HUES48 (cell line): ENCODE data around the gene DPM2.

Experiments
- H3K27ac ChIP-seq: one replicate; pipeline ENCODE4 v1.7.0; 2013; ENCODE audit warnings: low read depth, low read length, inconsistent platforms
- H3K27me3 ChIP-seq: 2 replicates; pipeline ENCODE4 v1.6.1; 2013; ENCODE audit warnings: mild to moderate bottlenecking, low read length; ENCODE audit not compliant: control insufficient read depth, insufficient read depth
- H3K36me3 ChIP-seq: 2 replicates; pipeline ENCODE4 v1.6.1; 2013; ENCODE audit warnings: low read length; ENCODE audit not compliant: control insufficient read depth, insufficient read depth
- H3K4me1 ChIP-seq: 2 replicates; pipeline ENCODE4 v1.6.1; 2013; ENCODE audit warnings: mild to moderate bottlenecking, low read length; ENCODE audit not compliant: control insufficient read depth, insufficient read depth
- H3K4me3 ChIP-seq: 2 replicates; pipeline ENCODE4 v1.5.1; 2013; ENCODE audit warnings: mild to moderate bottlenecking, low read depth, low read length
- H3K9ac ChIP-seq: 2 replicates; pipeline ENCODE4 v1.6.1; 2013; ENCODE audit warnings: mild to moderate bottlenecking, low read depth, low read length, moderate library complexity
- H3K9me3 ChIP-seq: 2 replicates; pipeline ENCODE4 v1.6.1; 2013; ENCODE audit warnings: low read length; ENCODE audit not compliant: control insufficient read depth, insufficient read depth

DPM2 gene

GRCh38 chr9:127905004-127905728, 32.5 kb downstream of the DPM2 start:
- Histone ChIP-seq H3K9ac (no peak overlapping the region), H3K27me3 (no peaks in the 10 kb centered on the region), H3K27ac (no peak overlapping the region), H3K4me1 (peaks cover 19% of the 10 kb centered on the region), H3K4me3 (no peak overlapping the region), H3K9me3 (no peaks in the 10 kb centered on the region), H3K36me3 (peaks cover 4% of the 10 kb centered on the region; the same call in 1 of the 2 replicates)

- H3K9ac ChIP-seq: no peak overlapping the region
- H3K27ac ChIP-seq: no peak overlapping the region
- H3K36me3 ChIP-seq: peaks cover 2% of the 10 kb centered on the region; the same call in 1 of the 2 replicates
- no peaks in the 10 kb centered on the region for H3K9me3 ChIP-seq
- no peaks in the 10 kb centered on the region for H3K27me3 ChIP-seq
- H3K4me1 ChIP-seq: peaks cover 22% of the 10 kb centered on the region
- H3K4me3 ChIP-seq: no peak overlapping the region
Measured at GRCh38 chr9:127904561-127905003, 33.1 kb downstream of the DPM2 start.

DNA sequence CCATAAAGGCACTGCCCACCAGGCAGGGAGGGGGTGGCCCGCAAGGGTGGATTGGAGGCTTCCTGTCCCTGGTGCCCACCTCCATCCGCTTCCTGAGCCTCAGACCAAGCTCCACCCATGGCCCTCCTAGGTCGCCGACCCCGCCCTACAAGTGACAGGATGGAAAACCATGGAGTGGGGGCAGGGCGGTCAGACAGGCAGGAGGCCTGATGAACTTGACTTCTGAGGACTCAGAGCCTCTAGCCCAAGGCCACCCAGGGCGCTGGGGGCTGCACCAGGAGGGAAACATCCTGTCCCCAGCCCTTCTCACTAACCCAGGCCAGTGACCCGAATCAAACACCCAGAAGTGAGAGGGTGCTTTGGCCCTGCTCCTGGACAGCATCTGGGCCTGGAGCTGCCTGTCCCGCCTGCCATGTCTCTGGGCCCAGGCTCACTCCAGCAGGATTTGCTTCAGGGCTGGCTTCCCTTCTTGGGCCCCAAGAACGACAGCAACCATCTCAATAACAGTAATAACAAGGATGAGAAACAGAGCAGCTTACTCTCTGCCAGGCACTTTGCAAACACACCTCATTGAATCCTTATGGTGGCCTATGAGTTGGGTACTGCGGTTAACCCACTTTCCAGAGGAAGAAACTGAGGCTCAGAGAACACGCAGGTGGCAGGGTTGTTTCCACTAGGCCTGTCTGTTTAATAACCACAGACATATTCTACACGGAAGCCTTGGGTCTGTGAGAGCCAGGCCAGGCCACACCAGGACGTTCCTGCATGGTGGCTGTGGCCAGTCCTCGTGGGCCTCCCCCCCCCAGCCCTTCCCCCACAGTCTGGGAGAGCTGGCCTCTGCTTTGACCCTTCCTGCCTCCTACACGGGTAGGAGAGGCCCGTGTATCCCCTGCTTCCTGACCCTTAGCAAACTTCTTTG, 33.8 kb downstream of the DPM2 start:
- H3K9me3 ChIP-seq: no peaks in the 10 kb centered on the region
- H3K36me3 ChIP-seq: no peaks in the 10 kb centered on the region
- no peak overlapping the region for H3K9ac ChIP-seq
- H3K4me3 ChIP-seq: no peak overlapping the region
- peak overlapping the region; percentile 35 for H3K27ac ChIP-seq
- peaks cover 22% of the 10 kb centered on the region for H3K4me1 ChIP-seq
- H3K27me3 ChIP-seq: no peaks in the 10 kb centered on the region

- Histone ChIP-seq H3K27me3 (no peaks in the 10 kb centered on the region), H3K4me3 (peak within 1 kb of the TSS; percentile 86), H3K27ac (no peak within 1 kb of the TSS), H3K4me1 (peaks cover 27% of the 10 kb centered on the region), H3K9ac (peak within 1 kb of the TSS; percentile 63), H3K9me3 (no peaks in the 10 kb centered on the region), H3K36me3 (peaks cover 23% of the 10 kb centered on the region)
Measured at GRCh38 chr9:127899128-127899943, 38.3 kb downstream of the DPM2 start, which contains the start of gene ST6GALNAC6. Gene ST6GALNAC6 (minus strand): TSS chr9:127899603. CDS start chr9:127897981, 1,622 bp downstream.

DNA sequence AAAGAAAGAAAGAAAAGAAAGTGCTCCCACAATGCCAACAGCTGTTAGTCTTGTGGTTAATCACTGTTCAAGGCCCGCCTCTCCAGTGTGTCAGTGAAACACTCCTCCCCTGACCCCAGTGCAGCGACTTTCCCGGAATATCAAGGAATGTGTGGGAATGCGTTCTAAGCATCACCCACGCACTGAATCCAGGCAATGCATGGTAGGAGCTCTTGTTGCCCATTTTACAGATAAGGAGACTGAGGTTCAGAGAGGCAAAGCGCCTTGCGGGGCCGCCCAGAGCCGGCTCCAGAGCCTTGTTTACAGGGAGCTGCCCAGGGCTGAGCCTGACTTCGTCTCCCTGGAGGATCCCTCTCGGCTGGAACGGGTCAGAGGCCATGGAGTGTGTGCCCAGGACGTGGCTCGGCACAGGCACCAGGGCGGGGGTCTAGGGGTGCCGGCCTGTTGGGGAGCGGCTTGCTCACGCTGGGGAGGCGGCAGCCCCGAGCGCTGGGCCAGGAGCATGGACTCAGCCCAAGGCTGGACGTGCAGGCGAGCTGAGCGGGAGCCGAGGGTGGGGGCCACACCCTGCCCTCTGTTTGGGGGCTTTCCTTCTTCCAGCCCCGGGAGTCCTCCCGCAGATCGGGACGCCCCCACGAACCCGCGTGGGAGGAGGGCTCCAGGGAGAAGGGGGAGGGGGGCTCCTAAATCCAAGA, 39.1 kb downstream of the DPM2 start:
- Histone ChIP-seq H3K9ac (peak overlapping the region; percentile 63), H3K4me1 (peaks cover 20% of the 10 kb centered on the region), H3K9me3 (no peaks in the 10 kb centered on the region), H3K4me3 (peak overlapping the region; percentile 86), H3K36me3 (peaks cover 31% of the 10 kb centered on the region), H3K27ac (no peak overlapping the region), H3K27me3 (no peaks in the 10 kb centered on the region)

DNA sequence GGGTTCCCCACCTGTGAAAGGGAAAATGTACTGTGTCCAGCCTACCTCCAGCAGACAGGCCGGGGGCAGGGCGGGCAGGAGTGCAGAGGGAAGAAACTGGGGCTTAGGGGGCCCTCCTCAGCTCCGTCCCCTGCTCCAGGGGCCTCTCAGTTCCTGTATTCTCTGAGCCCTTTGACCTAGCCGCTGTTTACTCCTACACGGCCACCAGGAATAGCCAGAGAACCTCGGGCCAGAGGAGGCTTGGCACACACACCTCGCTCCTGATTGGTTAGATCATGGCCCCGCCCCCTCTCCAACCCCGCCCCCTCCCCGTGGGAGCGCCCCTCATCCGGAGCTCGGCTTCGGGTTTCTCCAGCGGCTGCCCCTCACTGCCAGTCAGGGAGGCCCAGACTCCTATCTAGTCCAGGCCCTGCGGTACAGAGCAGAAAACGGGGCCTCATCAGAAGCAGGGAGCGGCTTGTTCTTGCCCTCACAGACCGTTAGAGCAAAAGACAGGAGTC, 40.4 kb downstream of the DPM2 start:
- Histone ChIP-seq H3K36me3 (peaks cover 44% of the 10 kb centered on the region), H3K27me3 (no peaks in the 10 kb centered on the region), H3K4me1 (peaks cover 15% of the 10 kb centered on the region; the same call in 1 of the 2 replicates), H3K27ac (peak overlapping the region; percentile 78), H3K4me3 (no peak overlapping the region), H3K9ac (no peak overlapping the region), H3K9me3 (no peaks in the 10 kb centered on the region)

DNA sequence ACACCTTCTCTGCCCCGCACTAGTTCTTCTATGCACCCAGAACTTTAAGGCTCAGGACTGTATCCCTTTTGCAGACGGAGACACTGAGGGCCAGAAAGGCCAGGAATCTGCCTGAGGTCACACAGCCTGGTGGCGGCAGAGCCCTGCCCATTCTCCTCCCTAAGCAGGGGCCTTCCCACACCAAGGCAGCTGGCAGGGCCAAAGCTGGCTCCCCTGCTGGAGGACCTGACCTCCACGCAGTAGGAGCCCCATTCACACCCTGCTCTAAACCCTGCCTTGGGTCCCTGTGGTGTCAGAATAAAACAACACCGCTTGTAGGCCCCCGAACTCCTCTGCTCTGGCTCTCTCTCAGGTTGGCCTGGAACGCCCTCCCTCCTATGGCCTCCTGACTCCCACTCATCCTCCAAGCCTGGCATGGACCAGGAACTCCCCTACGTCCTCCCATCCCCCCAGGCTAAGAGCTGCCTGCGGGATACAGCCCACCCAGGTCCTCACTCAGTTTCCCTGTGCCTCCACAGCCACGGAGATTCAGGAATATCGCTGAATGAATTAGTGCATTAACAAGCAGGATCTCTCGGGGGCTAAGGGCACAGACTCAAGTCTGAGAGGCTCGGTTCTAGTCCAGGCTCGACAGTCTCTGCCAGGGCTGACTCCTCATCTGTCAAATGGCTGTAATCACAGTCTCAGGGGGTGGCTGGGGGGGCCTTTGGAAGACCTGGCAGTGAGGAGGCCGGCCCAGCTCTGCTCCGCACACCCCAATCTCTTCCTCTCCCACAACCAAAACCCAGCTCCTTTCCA, 41.1 kb downstream of the DPM2 start:
- peak overlapping the region; percentile 78 for H3K27ac ChIP-seq
- H3K4me1 ChIP-seq: peaks cover 15% of the 10 kb centered on the region; the same call in 1 of the 2 replicates
- no peak overlapping the region for H3K9ac ChIP-seq
- peaks cover 47% of the 10 kb centered on the region for H3K36me3 ChIP-seq
- H3K27me3 ChIP-seq: no peaks in the 10 kb centered on the region
- H3K4me3 ChIP-seq: no peak overlapping the region
- no peaks in the 10 kb centered on the region for H3K9me3 ChIP-seq

DNA sequence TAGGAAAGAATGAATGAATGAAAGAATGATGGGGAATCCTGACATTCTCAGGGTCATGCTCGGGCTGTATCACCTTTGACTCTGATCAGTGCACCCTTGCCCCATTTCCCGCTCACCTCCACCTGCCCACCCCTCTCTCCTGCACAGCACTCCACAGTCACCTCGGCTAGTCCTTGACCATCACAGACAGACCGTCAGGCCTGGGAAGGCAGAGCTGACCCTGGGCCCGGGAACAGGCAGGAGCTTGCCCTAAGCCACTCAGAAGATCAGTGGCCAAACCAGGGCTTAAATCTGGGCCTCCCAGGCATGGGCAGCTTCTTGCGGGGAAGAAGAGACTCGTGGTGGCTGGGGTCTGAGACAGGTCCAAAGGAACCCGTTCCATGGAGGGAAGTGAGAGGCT, 41.8 kb downstream of the DPM2 start:
- no peak overlapping the region for H3K27ac ChIP-seq
- H3K9ac ChIP-seq: no peak overlapping the region
- H3K36me3 ChIP-seq: peaks cover 50% of the 10 kb centered on the region

GRCh38 chr9:127893392-127893791, 44.3 kb downstream of the DPM2 start:
- Histone ChIP-seq H3K27ac (no peak overlapping the region), H3K4me1 (peaks cover 12% of the 10 kb centered on the region; the same call in 1 of the 2 replicates), H3K4me3 (no peak overlapping the region), H3K9me3 (no peaks in the 10 kb centered on the region), H3K27me3 (no peaks in the 10 kb centered on the region), H3K36me3 (peaks cover 62% of the 10 kb centered on the region), H3K9ac (no peak overlapping the region)

More for the DNA sequence above, 41.8 kb downstream of the DPM2 start:
- Histone ChIP-seq H3K4me1 (peaks cover 15% of the 10 kb centered on the region; the same call in 1 of the 2 replicates), H3K4me3 (no peak overlapping the region), H3K27me3 (no peaks in the 10 kb centered on the region), H3K9me3 (no peaks in the 10 kb centered on the region)
